ENCODE measurements around the gene IL1RAPL1.

DNA sequence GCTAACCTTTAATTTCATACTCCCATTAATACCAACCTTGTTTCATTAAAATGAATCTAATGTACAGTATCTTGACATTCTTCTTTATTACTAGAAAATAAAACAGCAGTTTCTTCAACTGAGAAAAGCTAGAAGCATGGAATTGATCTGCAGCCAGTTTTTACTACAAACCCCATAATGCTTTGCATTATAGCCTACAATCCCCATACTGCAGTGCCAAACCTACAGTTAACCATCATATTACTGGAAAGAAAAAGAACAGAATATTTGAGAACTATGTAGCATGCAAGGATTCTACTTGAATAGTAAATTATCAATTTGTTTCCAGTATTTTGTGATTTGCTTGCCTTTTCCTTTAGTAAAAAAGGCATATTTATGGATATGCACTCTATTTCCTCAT, 3.2 kb upstream of the IL1RAPL1 start:
- TF ChIP-seq GATA2 (IDR thresholded peaks at IDR 0.05; ENCODE audit: low read depth, low read length) (no peak), GATA3 (IDR thresholded peaks at IDR 0.05; ENCODE audit: low read depth, low read length) (no peak)
